HG02588 (cell line): ENCODE results near the gene NARF.
A peak's percentile ranks its signal among the peaks of the same experiment; 100 is the strongest.

Experiments
- ATAC-seq: cut with Tn5 transposase; IDR thresholded peaks from one replicate; pipeline ENCODE4 v1.9.1; 2021; ENCODE audit warnings: mild to moderate bottlenecking, moderate library complexity; ENCODE audit not compliant: unreplicated experiment

NARF gene

GRCh38 chr17:82470065-82470464 lies 11.5 kb downstream of the NARF start:
- no peak for ATAC-seq

- no peak for ATAC-seq
Observed at GRCh38 chr17:82474223-82475010, 15.9 kb downstream of the NARF start.

GRCh38 chr17:82475458-82475857 lies 16.9 kb downstream of the NARF start:
- ATAC-seq, result no peak

GRCh38 chr17:82477934-82478333 lies 19.4 kb downstream of the NARF start:
- no peak for ATAC-seq

GRCh38 chr17:82479602-82480001 lies 21.1 kb downstream of the NARF start:
- no peak for ATAC-seq

GRCh38 chr17:82480318-82480717 lies 21.8 kb downstream of the NARF start:
- ATAC-seq, result no peak

- ATAC-seq, result no peak
Observed at GRCh38 chr17:82483204-82483660, 24.7 kb downstream of the NARF start.

- no peak for ATAC-seq
Observed at GRCh38 chr17:82483836-82484235, 25.3 kb downstream of the NARF start.

- ATAC-seq, result no peak
Observed at GRCh38 chr17:82486231-82487094, 27.9 kb downstream of the NARF start.

- ATAC-seq, result no peak
Observed at GRCh38 chr17:82487910-82488309, 29.4 kb downstream of the NARF start.

GRCh38 chr17:82489117-82489516 lies 30.6 kb downstream of the NARF start:
- ATAC-seq, result no peak

- ATAC-seq, result no peak
Observed at GRCh38 chr17:82489851-82490511, 31.4 kb downstream of the NARF start.

- no peak for ATAC-seq
Observed at GRCh38 chr17:82490512-82491195, 32.1 kb downstream of the NARF start.

- ATAC-seq, result no peak
Observed at GRCh38 chr17:82491196-82491530, 32.6 kb downstream of the NARF start.

- ATAC-seq, result no peak
Observed at GRCh38 chr17:82491533-82491932, 33.0 kb downstream of the NARF start.

GRCh38 chr17:82492643-82493225 lies 34.2 kb downstream of the NARF start:
- ATAC-seq, result no peak

- no peak for ATAC-seq
Observed at GRCh38 chr17:82493226-82493781, 34.8 kb downstream of the NARF start.

GRCh38 chr17:82494236-82495055 lies 35.9 kb downstream of the NARF start:
- peak; percentile 50 for ATAC-seq

GRCh38 chr17:82495844-82496528 lies 37.4 kb downstream of the NARF start:
- ATAC-seq, result no peak
